Measurements from ENCODE around the gene FLVCR2. TPM values are rescaled to one million over a fixed set of nuclear protein-coding genes. Genes with fewer than 3 reads are reported as not detected.

Gene FLVCR2
- total RNA-seq, 4 donors from 2014 or later, result 11.5 to 21.8 (median 12.3) TPM

- no peak for TF ChIP-seq CTCF (IDR thresholded peaks at IDR 0.05; ENCODE audit: low read depth)
Observed at GRCh38 chr14:75646762-75647161, 68.3 kb downstream of the FLVCR2 start.

- TF ChIP-seq CTCF (IDR thresholded peaks at IDR 0.05; ENCODE audit: low read depth), result no peak
Observed at GRCh38 chr14:75647640-75648039, 69.2 kb downstream of the FLVCR2 start.

- TF ChIP-seq CTCF (IDR thresholded peaks at IDR 0.05; ENCODE audit: low read depth), result no peak
Observed at GRCh38 chr14:75648066-75648838, 69.8 kb downstream of the FLVCR2 start.

- TF ChIP-seq CTCF (IDR thresholded peaks at IDR 0.05; ENCODE audit: low read depth), result no peak
Observed at GRCh38 chr14:75649337-75649736, 70.9 kb downstream of the FLVCR2 start.

- TF ChIP-seq CTCF (IDR thresholded peaks at IDR 0.05; ENCODE audit: low read depth), result no peak
Observed at GRCh38 chr14:75649773-75650172, 71.4 kb downstream of the FLVCR2 start.

- no peak for TF ChIP-seq CTCF (IDR thresholded peaks at IDR 0.05; ENCODE audit: low read depth)
Observed at GRCh38 chr14:75650253-75651058, 72.0 kb downstream of the FLVCR2 start.

- TF ChIP-seq CTCF (IDR thresholded peaks at IDR 0.05; ENCODE audit: low read depth), result no peak
Observed at GRCh38 chr14:75653563-75653962, 75.1 kb downstream of the FLVCR2 start.
